ENCODE measurements around the gene LGR4. TPM values are rescaled to one million over a fixed set of nuclear protein-coding genes. Genes with fewer than 3 reads are reported as not detected.

Gene LGR4
- total and polyA plus RNA-seq, 8 donors = 23.4 to 73.0 (median 54.5) TPM

GRCh38 chr11:27391331-27392015, 81.1 kb downstream of the LGR4 start:
- Histone ChIP-seq H3K36me3 (no peaks in the 10 kb centered on the region), H3K4me3 (no peak overlapping the region), H3K9me3 (no peaks in the 10 kb centered on the region), H3K4me1 (peaks cover 57 to 69% (median 60%) of the 10 kb centered on the region in 3 donors), H3K27ac (peak overlapping the region in 3 of 4 donors; percentile 6 to 70 (median 57)), H3K27me3 (no peaks in the 10 kb centered on the region)
- intact Hi-C loops (cut with DNase I) = no loop called here
- DNase-seq (no peak), FAIRE-seq (no peak), ATAC-seq (no peak)
- WGBS, 2 donors = 56 to 66% methylated on average over 5 of the region's 5 CpGs
- no peak for TF ChIP-seq CTCF (IDR thresholded peaks at IDR 0.05)

GRCh38 chr11:27390318-27391295, 82.0 kb downstream of the LGR4 start:
- no peaks in the 10 kb centered on the region for H3K27me3 ChIP-seq
- peaks cover 51 to 64% (median 58%) of the 10 kb centered on the region in 3 donors for H3K4me1 ChIP-seq
- H3K4me3 ChIP-seq = no peak overlapping the region
- TF ChIP-seq CTCF (IDR thresholded peaks at IDR 0.05) = no peak
- no peak for FAIRE-seq
- intact Hi-C loops (cut with DNase I) = no loop called here
- WGBS, 2 donors = 45 to 47% methylated on average over 6 of the region's 6 CpGs
- peak in 1 of 4 donors; percentile 26 for ATAC-seq
- no peak for DNase-seq
- no peaks in the 10 kb centered on the region for H3K9me3 ChIP-seq
- H3K27ac ChIP-seq = peak overlapping the region in 2 of 4 donors; percentile 57 to 70
- no peaks in the 10 kb centered on the region for H3K36me3 ChIP-seq

- H3K27me3 ChIP-seq = no peaks in the 10 kb centered on the region
- FAIRE-seq = no peak
- H3K4me1 ChIP-seq = peaks cover 38 to 51% (median 48%) of the 10 kb centered on the region in 3 donors
- H3K27ac ChIP-seq = peak overlapping the region in 1 of 4 donors; percentile 15
- 33% methylated on average over 1 of the region's 1 CpG for WGBS, 2 donors
- no peaks in the 10 kb centered on the region for H3K9me3 ChIP-seq
- DNase-seq = no peak
- no peak overlapping the region for H3K4me3 ChIP-seq
- H3K36me3 ChIP-seq = peaks cover 0 to 13% (median 0%) of the 10 kb centered on the region in 3 donors
- ATAC-seq = peak in 2 of 4 donors; percentile 25 to 32
- intact Hi-C loops (cut with DNase I) = no loop called here
- TF ChIP-seq CTCF (IDR thresholded peaks at IDR 0.05) = no peak
These were observed 83.7 kb downstream of the LGR4 start for GRCh38 chr11:27388869-27389268.

- peaks cover 34 to 57% (median 41%) of the 10 kb centered on the region in 3 donors for H3K4me1 ChIP-seq
- no peaks in the 10 kb centered on the region for H3K27me3 ChIP-seq
- no peaks in the 10 kb centered on the region for H3K9me3 ChIP-seq
- FAIRE-seq (peak; percentile 32), DNase-seq (no peak), ATAC-seq (no peak)
- 32% methylated on average over 2 of the region's 2 CpGs for WGBS, 2 donors
- peak overlapping the region in 1 of 4 donors; percentile 15 for H3K27ac ChIP-seq
- TF ChIP-seq CTCF (IDR thresholded peaks at IDR 0.05) = no peak
- H3K36me3 ChIP-seq = peaks cover 0 to 19% (median 0%) of the 10 kb centered on the region in 3 donors
- no peak overlapping the region for H3K4me3 ChIP-seq
- intact Hi-C loops (cut with DNase I) = no loop called here
These were observed 84.6 kb downstream of the LGR4 start for GRCh38 chr11:27388001-27388400.

Data from pancreas (tissue), 10 donors.